ENCODE results near the gene LCE2C. TPM values are rescaled to one million over a fixed set of nuclear protein-coding genes. Genes with fewer than 3 reads are reported as not detected.
"Not testable (repeated sequence)": the region's sequence is repeated elsewhere in the genome, so short reads cannot be mapped to it uniquely, and the experiment has no call there.

The LCE2C gene
- total RNA-seq = not detected

- TF ChIP-seq CTCF (IDR thresholded peaks at IDR 0.05; ENCODE audit: low read depth) = not testable (repeated sequence)
These were observed at the start of gene LCE2C for GRCh38 chr1:152674983-152675382. TSS of gene LCE2C (plus strand) at chr1:152675279. CDS start at chr1:152676016, 737 bp downstream.

GRCh38 chr1:152626744-152627143 is 48.3 kb upstream of the LCE2C start:
- no peak for TF ChIP-seq CTCF (IDR thresholded peaks at IDR 0.05; ENCODE audit: low read depth)

- TF ChIP-seq CTCF (IDR thresholded peaks at IDR 0.05; ENCODE audit: low read depth) = no peak
These were observed 44.5 kb upstream of the LCE2C start for GRCh38 chr1:152630596-152630995.

- TF ChIP-seq CTCF (IDR thresholded peaks at IDR 0.05; ENCODE audit: low read depth) = no peak
These were observed 34.7 kb upstream of the LCE2C start for GRCh38 chr1:152640351-152640750.

GRCh38 chr1:152643945-152644344 is 31.1 kb upstream of the LCE2C start:
- TF ChIP-seq CTCF (IDR thresholded peaks at IDR 0.05; ENCODE audit: low read depth) = no peak

GRCh38 chr1:152645146-152645545 is 29.9 kb upstream of the LCE2C start:
- no peak for TF ChIP-seq CTCF (IDR thresholded peaks at IDR 0.05; ENCODE audit: low read depth)

- no peak for TF ChIP-seq CTCF (IDR thresholded peaks at IDR 0.05; ENCODE audit: low read depth)
These were observed 28.4 kb upstream of the LCE2C start for GRCh38 chr1:152646656-152647055.

Measured in subcutaneous adipose tissue (tissue), 4 donors.